ENCODE results near the gene IGSF9. TPM values are rescaled to one million over a fixed set of nuclear protein-coding genes. Genes with fewer than 3 reads are reported as not detected.

IGSF9 gene
- total RNA-seq, 1 donor from 2014 or later, result 2.0 TPM

GRCh38 chr1:159930634-159931033 lies 14.8 kb downstream of the IGSF9 start:
- no peak for TF ChIP-seq CTCF (IDR thresholded peaks at IDR 0.05)
- no peak for DNase-seq
- H3K4me3 ChIP-seq, result no peak overlapping the region

GRCh38 chr1:159930216-159930615 lies 15.2 kb downstream of the IGSF9 start:
- H3K4me1 ChIP-seq, result peaks cover 11% of the 10 kb centered on the region
- ATAC-seq, result no peak
- H3K27ac ChIP-seq, result no peak overlapping the region
- DNase-seq, result no peak
- no peak overlapping the region for H3K4me3 ChIP-seq
- TF ChIP-seq CTCF (IDR thresholded peaks at IDR 0.05), result no peak
- H3K36me3 ChIP-seq, result no peaks in the 10 kb centered on the region
- no peaks in the 10 kb centered on the region for H3K27me3 ChIP-seq (ENCODE audit: low read depth)
- no peaks in the 10 kb centered on the region for H3K9me3 ChIP-seq
- intact Hi-C loops (cut with DNase I), result no loop called here

More at GRCh38 chr1:159930634-159931033, 14.8 kb downstream of the IGSF9 start:
- no peak for ATAC-seq
- intact Hi-C loops (cut with DNase I), result no loop called here
- Histone ChIP-seq H3K27me3 (ENCODE audit: low read depth) (no peaks in the 10 kb centered on the region), H3K36me3 (no peaks in the 10 kb centered on the region), H3K9me3 (no peaks in the 10 kb centered on the region), H3K27ac (no peak overlapping the region), H3K4me1 (peaks cover 11% of the 10 kb centered on the region)

- intact Hi-C loops (cut with DNase I), result no loop called here
- Histone ChIP-seq H3K27ac (no peak overlapping the region), H3K36me3 (no peaks in the 10 kb centered on the region), H3K4me3 (no peak overlapping the region), H3K9me3 (no peaks in the 10 kb centered on the region), H3K27me3 (ENCODE audit: low read depth) (no peaks in the 10 kb centered on the region), H3K4me1 (peaks cover 11% of the 10 kb centered on the region)
- DNase-seq (no peak), ATAC-seq (no peak)
- no peak for TF ChIP-seq CTCF (IDR thresholded peaks at IDR 0.05)
Measured at GRCh38 chr1:159929155-159930051, 16.0 kb downstream of the IGSF9 start.

GRCh38 chr1:159928491-159929050 lies 16.8 kb downstream of the IGSF9 start:
- H3K36me3 ChIP-seq, result no peaks in the 10 kb centered on the region
- ATAC-seq (no peak), DNase-seq (no peak)
- H3K9me3 ChIP-seq, result no peaks in the 10 kb centered on the region
- intact Hi-C loops (cut with DNase I), result no loop called here
- H3K27ac ChIP-seq, result no peak overlapping the region
- H3K4me1 ChIP-seq, result peaks cover 11% of the 10 kb centered on the region
- H3K4me3 ChIP-seq, result no peak overlapping the region
- H3K27me3 ChIP-seq (ENCODE audit: low read depth), result no peaks in the 10 kb centered on the region
- no peak for TF ChIP-seq CTCF (IDR thresholded peaks at IDR 0.05)

- DNase-seq, result no peak
- intact Hi-C loops (cut with DNase I), result no loop called here
- H3K9me3 ChIP-seq, result no peaks in the 10 kb centered on the region
- H3K36me3 ChIP-seq, result no peaks in the 10 kb centered on the region
- no peaks in the 10 kb centered on the region for H3K27me3 ChIP-seq (ENCODE audit: low read depth)
- no peak for ATAC-seq
- H3K4me3 ChIP-seq, result no peak overlapping the region
- peaks cover 18% of the 10 kb centered on the region for H3K4me1 ChIP-seq
- no peak for TF ChIP-seq CTCF (IDR thresholded peaks at IDR 0.05)
- no peak overlapping the region for H3K27ac ChIP-seq
Measured at GRCh38 chr1:159927849-159928431, 17.5 kb downstream of the IGSF9 start.

All from lower lobe of right lung (tissue), 2 donors.